GM23338 (cell line): ENCODE results near the gene GRIA3. TPM values are rescaled to one million over a fixed set of nuclear protein-coding genes. Genes with fewer than 3 reads are reported as not detected.

Experiments used
- ATAC-seq: fragments of 200-7000 bp; cut with Tn5 transposase; 3 replicates; pipeline ENCODE4 v1.9.1; 2020
- DNase-seq: peaks from one replicate; pipeline ENCODE4 v3.0.0-alpha.2; 2015; ENCODE audit warnings: low spot score
- H2AFZ ChIP-seq: fragments of 200-600 bp; sonication (generic); 2 replicates; pipeline ENCODE4 v1.8.0; 2016; ENCODE audit warnings: antibody characterized with exemption, mild to moderate bottlenecking, moderate library complexity
- H3F3A ChIP-seq: fragments of 200-600 bp; sonication (generic); replicated peaks from 2 replicates; pipeline ENCODE4 v1.8.0; 2017; ENCODE audit warnings: antibody characterized with exemption, mixed run types, low read depth
- H3K27ac ChIP-seq: fragments of 200-600 bp; sonication (generic); 2 replicates; pipeline ENCODE4 v1.6.1; 2016; ENCODE audit warnings: low read depth
- H3K27me3 ChIP-seq: fragments of 200-600 bp; sonication (generic); 2 replicates; pipeline ENCODE4 v1.8.0; 2016; ENCODE audit warnings: mild to moderate bottlenecking, mixed run types, moderate library complexity; ENCODE audit not compliant: insufficient read depth
- H3K36me3 ChIP-seq: fragments of 200-600 bp; sonication (generic); 2 replicates; pipeline ENCODE4 v1.8.0; 2016; ENCODE audit warnings: mild to moderate bottlenecking; ENCODE audit not compliant: insufficient read depth
- H3K4me1 ChIP-seq: fragments of 200-600 bp; sonication (generic); 2 replicates; pipeline ENCODE4 v1.8.0; 2016; ENCODE audit warnings: mild to moderate bottlenecking, moderate library complexity; ENCODE audit not compliant: insufficient read depth
- H3K4me2 ChIP-seq: fragments of 200-600 bp; sonication (generic); 2 replicates; pipeline ENCODE4 v1.7.1; 2017; ENCODE audit warnings: mixed run types
- H3K4me3 ChIP-seq: fragments of 200-600 bp; sonication (generic); 2 replicates; pipeline ENCODE4 v1.6.1; 2016; ENCODE audit warnings: mixed run types
- H3K79me2 ChIP-seq: fragments of 200-600 bp; sonication (generic); replicated peaks from 2 replicates; pipeline ENCODE4 v1.8.0; 2017; ENCODE audit warnings: mild to moderate bottlenecking; ENCODE audit not compliant: insufficient read depth
- H3K9me2 ChIP-seq: fragments of 200-600 bp; sonication (generic); 2 replicates; pipeline ENCODE4 v1.8.0; 2017; ENCODE audit not compliant: insufficient read depth
- H4K20me1 ChIP-seq: fragments of 200-600 bp; sonication (generic); replicated peaks from 2 replicates; pipeline ENCODE4 v1.8.0; 2017; ENCODE audit warnings: mild to moderate bottlenecking; ENCODE audit not compliant: insufficient read depth
- H3K27ac Mint-ChIP-seq: 2 replicates; pipeline ENCODE4 v1.8.0; 2020; ENCODE audit warnings: inconsistent platforms, mild to moderate bottlenecking, moderate library complexity, mixed read lengths
- H3K27me3 Mint-ChIP-seq: 3 replicates; pipeline ENCODE4 v1.8.0; 2022; ENCODE audit warnings: low read depth, mild to moderate bottlenecking, moderate library complexity, mixed read lengths, inconsistent platforms; ENCODE audit not compliant: insufficient read depth, poor library complexity
- H3K36me3 Mint-ChIP-seq: 3 replicates; pipeline ENCODE4 v1.8.0; 2021; ENCODE audit warnings: low read depth, mild to moderate bottlenecking, inconsistent platforms, moderate library complexity, mixed read lengths
- H3K4me1 Mint-ChIP-seq: 3 replicates; pipeline ENCODE4 v1.8.0; 2020; ENCODE audit warnings: mild to moderate bottlenecking, inconsistent platforms, mixed read lengths
- H3K4me3 Mint-ChIP-seq: 3 replicates; pipeline ENCODE4 v1.8.0; 2021; ENCODE audit warnings: moderate library complexity, mild to moderate bottlenecking, inconsistent platforms, mixed read lengths
- H3K9me3 Mint-ChIP-seq: 3 replicates; pipeline ENCODE4 v1.8.0; 2020; ENCODE audit warnings: moderate library complexity, mild to moderate bottlenecking, inconsistent platforms, mixed read lengths
- CTCF ChIP-seq, 2 experiments: fragments of 200-600 bp in 1 of 2; sonication (generic) in 1 of 2; conservative IDR thresholded peaks; 2 replicates each; pipeline versions ENCODE4 v1.5.1 to v1.6.1; 2016 to 2017; ENCODE audit warnings: antibody characterized with exemption in 2 of 2, low read depth in 2 of 2, mild to moderate bottlenecking in 2 of 2, moderate library complexity in 1 of 2
- EZH2 ChIP-seq: fragments of 200-600 bp; sonication (generic); IDR thresholded peaks from one replicate; pipeline ENCODE4 v1.8.0; 2017; ENCODE audit warnings: antibody characterized with exemption, mild to moderate bottlenecking, low read depth; ENCODE audit not compliant: unreplicated experiment
- EZH2phosphoT487 ChIP-seq: fragments of 200-600 bp; sonication (generic); IDR thresholded peaks from one replicate; pipeline ENCODE4 v1.8.1; 2018; ENCODE audit warnings: antibody characterized with exemption; ENCODE audit not compliant: unreplicated experiment
- JUNB ChIP-seq: IDR thresholded peaks from one replicate; pipeline ENCODE4 v1.6.1; 2016; ENCODE audit warnings: antibody characterized with exemption; ENCODE audit not compliant: unreplicated experiment
- NANOG ChIP-seq: IDR thresholded peaks from 2 replicates; pipeline ENCODE4 v1.6.1; 2016; ENCODE audit warnings: antibody characterized with exemption, borderline replicate concordance
- ZNF114 ChIP-seq: fragments of 250-450 bp; sonication (Bioruptor Pico); IDR thresholded peaks from 2 replicates; pipeline ENCODE4 v1.5.0; 2020; ENCODE audit warnings: mild to moderate bottlenecking, moderate library complexity
- ZNF462 ChIP-seq: fragments of 250-450 bp; sonication (Bioruptor Pico); IDR thresholded peaks from 2 replicates; pipeline ENCODE4 v1.5.0; 2020; ENCODE audit warnings: mild to moderate bottlenecking, moderate library complexity
- polyA plus RNA-seq: library from polyadenylated mRNA; unstranded; fragments of >200 nt; fragmentation: Nextera tagmentation; extraction: Ambion mirVana; gene quantifications from 2 replicates; pipeline ENCODE4 v1.2.1, GENCODE V29; 2016
- total RNA-seq: library from RNA; depleted of rRNA; stranded (reverse); fragments of >200 nt; shearing (Covaris generic); gene quantifications from 2 replicates; pipeline ENCODE4 v1.2.3, GENCODE V29; 2014

Gene GRIA3
- total and polyA plus RNA-seq, 2 experiments from 2014 or later: 2.7 to 5.6 TPM

GRCh38 chrX:123193101-123193500 lies 9.0 kb downstream of the GRIA3 start:
- Histone ChIP-seq H3K36me3 (no peaks in the 10 kb centered on the region), H3K4me1 (peaks cover 13% of the 10 kb centered on the region; the same call in 1 of the 2 replicates), H3K9me2 (no peaks in the 10 kb centered on the region), H3K27ac (no peak overlapping the region), H3K4me3 (no peak overlapping the region), H3F3A (no peaks in the 10 kb centered on the region), H2AFZ (no peak overlapping the region), H3K27me3 (no peaks in the 10 kb centered on the region), H3K4me2 (no peak overlapping the region), H3K79me2 (no peaks in the 10 kb centered on the region), H4K20me1 (no peaks in the 10 kb centered on the region)
- TF ChIP-seq EZH2phosphoT487 (no peak), ZNF114 (CRISPR knock-in tag) (no peak), NANOG (no peak), JUNB (no peak), CTCF (conservative IDR thresholded peaks at IDR 0.05; ENCODE audit: low read depth in 2 of 2) (no peak), ZNF462 (no peak), EZH2 (no peak)
- Mint-ChIP-seq H3K4me3 (no peak overlapping the region), H3K4me1 (peaks cover 20% of the 10 kb centered on the region), H3K36me3 (no peaks in the 10 kb centered on the region), H3K27me3 (peaks cover 4% of the 10 kb centered on the region), H3K9me3 (no peaks in the 10 kb centered on the region), H3K27ac (no peak overlapping the region)
- ATAC-seq: no peak
- no peak for DNase-seq
